Measurements from ENCODE around the gene RBMS1. TPM values are rescaled to one million over a fixed set of nuclear protein-coding genes. Genes with fewer than 3 reads are reported as not detected.

RBMS1 gene
- total RNA-seq, 1 donor from 2014 or later, result 42.2 TPM

DNA sequence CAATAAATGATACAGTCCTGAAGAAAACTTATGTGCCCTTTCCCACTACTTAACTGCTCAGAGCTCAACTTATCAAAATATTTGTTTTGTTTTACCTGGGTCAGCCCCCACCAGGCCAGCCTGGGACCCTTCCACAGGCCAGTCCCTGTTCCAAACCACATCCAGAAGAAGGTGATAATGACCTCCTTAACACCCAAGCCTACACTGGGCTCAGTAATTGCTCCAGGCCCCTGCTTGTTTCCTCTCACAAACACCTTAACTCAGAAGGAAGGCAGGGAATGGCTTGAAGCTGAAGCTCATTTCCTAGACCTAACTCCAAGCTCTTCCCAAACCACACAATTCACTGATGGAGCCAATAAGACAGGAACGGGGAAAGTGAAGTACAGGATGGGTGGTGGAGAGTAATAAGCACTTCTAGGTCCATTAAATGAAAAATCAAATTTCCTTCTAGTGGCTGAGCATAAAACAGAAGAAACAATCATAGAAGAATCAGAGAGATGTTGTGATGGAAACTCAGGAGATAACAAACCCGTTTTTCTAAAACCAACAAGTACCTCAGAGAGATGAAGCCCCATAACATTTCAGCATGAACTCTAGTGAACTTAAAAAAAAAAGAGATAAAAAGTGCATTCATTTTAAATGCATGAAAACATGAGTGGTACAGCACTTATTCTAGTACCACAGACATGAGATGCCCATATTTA is 160.1 kb downstream of the RBMS1 start:
- H3K36me3 Mint-ChIP-seq (ENCODE audit: low read depth), result no peaks in the 10 kb centered on the region
- H3K27me3 Mint-ChIP-seq (ENCODE audit: low read depth), result no peaks in the 10 kb centered on the region
- intact Hi-C loops (cut with micrococcal nuclease), result loop anchor here (5.0 to 10.0 kb wide), 6 partner anchors 41 to 741 kb away; partner anchors contain the start of gene RBMS1
- DNase-seq (ENCODE audit: low spot score), result no peak
- peaks cover 65% of the 10 kb centered on the region for H3K4me1 Mint-ChIP-seq (ENCODE audit: low read depth)
- H3K9me3 Mint-ChIP-seq, result no peaks in the 10 kb centered on the region
- no peak overlapping the region for H3K4me3 Mint-ChIP-seq (ENCODE audit: low read depth)
- H3K27ac Mint-ChIP-seq, result peak overlapping the region; percentile 25

- no peak overlapping the region for H3K4me3 Mint-ChIP-seq (ENCODE audit: low read depth)
- H3K27ac Mint-ChIP-seq, result peak overlapping the region; percentile 41
- no peak for DNase-seq (ENCODE audit: low spot score)
- H3K4me1 Mint-ChIP-seq (ENCODE audit: low read depth), result peaks cover 69% of the 10 kb centered on the region
- no peaks in the 10 kb centered on the region for H3K27me3 Mint-ChIP-seq (ENCODE audit: low read depth)
- intact Hi-C loops (cut with micrococcal nuclease), result loop anchor here (5.0 to 10.0 kb wide), 6 partner anchors 40 to 742 kb away; partner anchors contain the start of gene RBMS1
- H3K9me3 Mint-ChIP-seq, result no peaks in the 10 kb centered on the region
- no peaks in the 10 kb centered on the region for H3K36me3 Mint-ChIP-seq (ENCODE audit: low read depth)
Measured at GRCh38 chr2:160332318-160332717, 161.3 kb downstream of the RBMS1 start.

DNA sequence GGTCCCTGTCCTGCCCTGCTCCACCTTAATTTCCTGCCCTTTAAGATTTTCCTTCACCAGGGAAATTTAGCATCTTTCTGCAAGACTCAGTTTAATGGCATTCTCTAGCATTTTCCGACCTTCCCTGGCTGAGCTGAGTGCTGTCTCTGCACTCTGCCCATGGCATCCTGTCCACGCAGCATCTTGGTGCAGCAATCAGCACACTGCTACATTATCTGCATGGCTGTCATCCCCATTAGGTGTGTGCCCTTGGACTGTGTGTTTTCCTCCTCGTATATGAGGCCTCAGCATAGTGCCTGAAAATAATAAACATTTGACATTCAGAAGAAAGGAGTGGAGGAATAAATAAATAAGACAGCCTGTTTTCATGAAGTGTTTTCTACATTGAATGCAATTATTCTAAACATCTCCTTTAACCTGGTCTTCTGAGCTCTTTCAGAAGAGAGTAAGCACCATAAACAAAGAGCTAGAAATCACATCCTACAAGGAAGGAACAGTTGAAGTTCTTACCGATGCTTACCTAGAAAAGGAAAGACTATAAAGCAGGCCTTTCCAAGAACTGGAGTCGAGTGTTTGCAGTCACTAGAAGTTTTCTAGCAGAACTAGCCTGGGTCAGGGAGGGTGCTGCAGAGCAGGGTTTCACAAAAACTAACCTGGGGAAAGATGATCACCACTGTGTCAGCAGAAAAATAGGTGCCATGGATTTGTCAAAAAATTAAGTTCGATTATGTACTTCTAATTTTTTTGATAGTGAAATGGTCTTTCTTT is 162.2 kb downstream of the RBMS1 start:
- no peak for DNase-seq (ENCODE audit: low spot score)
- peak overlapping the region; percentile 55 for H3K27ac Mint-ChIP-seq
- H3K36me3 Mint-ChIP-seq (ENCODE audit: low read depth), result no peaks in the 10 kb centered on the region
- H3K9me3 Mint-ChIP-seq, result no peaks in the 10 kb centered on the region
- H3K27me3 Mint-ChIP-seq (ENCODE audit: low read depth), result no peaks in the 10 kb centered on the region
- H3K4me3 Mint-ChIP-seq (ENCODE audit: low read depth), result no peak overlapping the region
- H3K4me1 Mint-ChIP-seq (ENCODE audit: low read depth), result peaks cover 70% of the 10 kb centered on the region
- intact Hi-C loops (cut with micrococcal nuclease), result loop anchor here (5.0 to 10.0 kb wide), 6 partner anchors 39 to 743 kb away; partner anchors contain the start of gene RBMS1

DNA sequence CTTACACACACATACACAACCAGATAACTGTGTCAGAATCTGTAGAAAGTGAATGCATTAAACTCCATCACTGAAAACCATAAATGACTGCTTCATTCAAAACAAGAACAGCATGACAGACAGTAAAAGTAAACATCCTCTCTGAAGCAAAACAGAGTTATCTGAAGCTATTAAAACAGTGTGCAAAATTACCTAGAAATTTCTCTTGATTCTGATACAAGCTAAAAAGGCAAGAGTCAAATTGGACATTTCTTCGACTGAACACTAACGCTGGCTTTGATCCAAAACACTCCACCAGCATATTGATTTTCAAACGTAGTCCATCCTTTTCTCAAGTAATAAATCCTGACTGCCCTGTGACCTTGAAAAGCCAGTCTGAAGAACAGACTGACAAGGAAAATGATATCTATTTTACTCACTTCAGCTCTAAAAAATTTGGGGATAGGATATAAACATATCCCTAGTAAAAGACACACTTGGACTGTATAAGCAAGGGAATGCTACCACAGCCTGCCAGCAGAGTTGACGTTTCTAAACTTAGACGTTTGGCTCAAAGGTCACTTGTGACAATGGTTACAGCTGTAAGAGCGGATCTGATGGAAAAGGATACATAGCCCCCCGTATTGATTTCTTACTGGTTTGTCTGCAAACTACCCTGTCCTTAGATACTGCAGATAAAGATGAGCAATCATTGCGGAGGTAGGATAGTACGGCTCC is 164.6 kb downstream of the RBMS1 start:
- Mint-ChIP-seq H3K36me3 (ENCODE audit: low read depth) (no peaks in the 10 kb centered on the region), H3K27me3 (ENCODE audit: low read depth) (no peaks in the 10 kb centered on the region), H3K4me1 (ENCODE audit: low read depth) (peaks cover 64% of the 10 kb centered on the region), H3K27ac (no peak overlapping the region), H3K4me3 (ENCODE audit: low read depth) (no peak overlapping the region), H3K9me3 (no peaks in the 10 kb centered on the region)
- intact Hi-C loops (cut with micrococcal nuclease), result loop anchor here (10.0 kb wide), 1 partner anchor 336 kb away; no protein-coding TSS in a partner anchor
- no peak for DNase-seq (ENCODE audit: low spot score)

DNA sequence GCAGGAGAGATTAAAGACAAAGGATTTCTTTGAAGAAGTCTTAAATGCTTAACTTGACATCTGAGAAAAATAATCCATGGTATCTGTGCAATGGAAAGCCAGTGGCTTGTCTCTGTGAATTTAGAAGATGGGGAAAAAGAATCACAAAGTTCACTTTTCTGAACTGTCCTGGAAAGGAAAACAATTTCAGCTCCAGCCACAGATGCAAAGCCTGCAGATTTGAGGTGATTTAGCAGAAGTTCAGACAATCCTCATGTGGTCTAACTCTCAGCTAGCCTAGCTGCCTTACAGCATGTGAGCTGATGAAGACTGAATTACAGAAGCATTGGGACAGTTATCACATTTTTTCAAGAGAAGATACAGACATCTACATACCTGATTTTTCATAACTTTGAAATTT is 166.8 kb downstream of the RBMS1 start:
- Mint-ChIP-seq H3K27ac (no peak overlapping the region), H3K9me3 (no peaks in the 10 kb centered on the region)

GRCh38 chr2:160325418-160325817 is 168.2 kb downstream of the RBMS1 start:
- intact Hi-C loops (cut with micrococcal nuclease), result loop anchor here (10.0 kb wide), 1 partner anchor 339 kb away; no protein-coding TSS in a partner anchor
- no peak overlapping the region for H3K27ac Mint-ChIP-seq

More for the DNA sequence above, 166.8 kb downstream of the RBMS1 start:
- Mint-ChIP-seq H3K4me1 (ENCODE audit: low read depth) (peaks cover 59% of the 10 kb centered on the region), H3K27me3 (ENCODE audit: low read depth) (peaks cover 1% of the 10 kb centered on the region), H3K36me3 (ENCODE audit: low read depth) (peaks cover under 1% of the 10 kb centered on the region), H3K4me3 (ENCODE audit: low read depth) (no peak overlapping the region)
- intact Hi-C loops (cut with micrococcal nuclease), result loop anchor here (10.0 kb wide), 1 partner anchor 338 kb away; no protein-coding TSS in a partner anchor
- DNase-seq (ENCODE audit: low spot score), result no peak

DNA sequence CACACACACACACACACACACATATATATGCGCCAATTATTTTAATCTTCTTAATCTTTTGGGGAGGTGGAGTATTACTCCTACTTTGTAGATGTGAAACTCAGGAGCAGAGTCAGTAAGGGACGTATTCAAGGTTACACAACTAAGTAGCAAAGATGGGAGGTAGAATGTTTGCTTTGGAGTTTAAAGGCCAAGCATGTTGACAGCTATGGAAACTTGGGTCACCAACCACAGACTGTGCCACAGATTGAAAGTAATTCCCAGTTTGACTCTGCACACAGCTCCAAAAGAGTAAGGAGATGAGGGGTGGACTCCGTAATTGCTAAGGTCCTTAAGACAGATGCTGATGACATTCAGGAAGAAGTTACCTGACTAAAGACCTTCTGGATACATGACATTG is 168.7 kb downstream of the RBMS1 start:
- H3K27ac Mint-ChIP-seq, result no peak overlapping the region
- peaks cover 5% of the 10 kb centered on the region for H3K27me3 Mint-ChIP-seq (ENCODE audit: low read depth)
- peaks cover 50% of the 10 kb centered on the region for H3K4me1 Mint-ChIP-seq (ENCODE audit: low read depth)
- no peak overlapping the region for H3K4me3 Mint-ChIP-seq (ENCODE audit: low read depth)
- H3K9me3 Mint-ChIP-seq, result no peaks in the 10 kb centered on the region
- intact Hi-C loops (cut with micrococcal nuclease), result loop anchor here (5.0 to 10.0 kb wide), 2 partner anchors 340 to 667 kb away; no protein-coding TSS in a partner anchor
- peaks cover 4% of the 10 kb centered on the region for H3K36me3 Mint-ChIP-seq (ENCODE audit: low read depth)
- no peak for DNase-seq (ENCODE audit: low spot score)

More at GRCh38 chr2:160325418-160325817, 168.2 kb downstream of the RBMS1 start:
- peaks cover 5% of the 10 kb centered on the region for H3K27me3 Mint-ChIP-seq (ENCODE audit: low read depth)
- H3K4me1 Mint-ChIP-seq (ENCODE audit: low read depth), result peaks cover 54% of the 10 kb centered on the region
- H3K9me3 Mint-ChIP-seq, result no peaks in the 10 kb centered on the region
- DNase-seq (ENCODE audit: low spot score), result no peak
- H3K4me3 Mint-ChIP-seq (ENCODE audit: low read depth), result no peak overlapping the region
- peaks cover 4% of the 10 kb centered on the region for H3K36me3 Mint-ChIP-seq (ENCODE audit: low read depth)

DNA sequence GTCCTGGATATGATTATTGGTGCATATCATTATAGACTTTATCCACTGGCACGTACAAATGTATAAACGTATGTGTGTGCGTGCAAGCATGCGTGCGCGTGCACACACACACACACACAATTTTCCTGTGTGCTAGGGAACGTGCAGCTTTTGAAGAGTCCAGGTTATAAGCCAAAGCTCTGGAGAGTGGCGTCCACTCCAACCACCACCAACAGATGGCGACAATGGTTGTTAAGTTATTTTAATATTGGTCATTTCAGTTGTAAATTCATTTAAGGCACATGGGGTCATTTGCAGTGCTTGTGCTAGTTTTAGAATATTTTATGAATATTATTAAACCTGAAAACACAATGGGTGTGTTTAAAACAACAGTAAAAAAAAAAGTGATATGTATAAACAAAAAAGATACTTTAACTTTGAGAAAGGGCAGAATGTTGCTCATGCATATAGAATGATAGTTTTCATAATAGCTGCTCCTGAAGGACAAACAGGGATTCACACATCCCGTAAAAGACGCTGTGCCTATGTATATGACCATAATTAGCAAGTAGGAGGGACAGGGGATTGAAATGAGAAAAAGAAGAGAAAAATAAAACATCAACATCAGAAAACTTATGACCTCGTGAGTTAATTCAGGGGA is 169.3 kb downstream of the RBMS1 start:
- DNase-seq (ENCODE audit: low spot score), result no peak
- Mint-ChIP-seq H3K4me1 (ENCODE audit: low read depth) (peaks cover 45% of the 10 kb centered on the region), H3K4me3 (ENCODE audit: low read depth) (no peak overlapping the region), H3K27me3 (ENCODE audit: low read depth) (peaks cover 5% of the 10 kb centered on the region), H3K9me3 (no peaks in the 10 kb centered on the region), H3K27ac (no peak overlapping the region), H3K36me3 (ENCODE audit: low read depth) (peaks cover 4% of the 10 kb centered on the region)
- intact Hi-C loops (cut with micrococcal nuclease), result loop anchor here (5.0 to 10.0 kb wide), 2 partner anchors 341 to 668 kb away; no protein-coding TSS in a partner anchor

DNA sequence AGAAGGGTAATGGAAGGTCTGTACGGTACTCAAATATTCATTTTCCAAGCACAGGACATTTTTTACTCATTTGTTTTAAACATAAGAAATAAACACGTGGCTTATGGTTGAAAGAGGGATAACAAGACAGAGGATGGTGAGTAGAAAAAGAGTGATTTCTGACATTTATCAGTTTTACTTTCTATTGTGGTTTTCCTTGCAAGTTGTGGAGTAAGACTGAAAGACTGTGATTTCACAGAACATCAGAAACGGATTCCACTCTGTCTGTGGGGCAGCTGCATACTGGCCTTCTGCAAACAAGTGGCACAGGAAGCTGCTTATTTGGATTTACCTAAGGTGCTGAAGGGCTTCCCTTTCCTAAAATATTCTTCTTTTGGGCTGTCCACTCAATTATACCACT is 171.3 kb downstream of the RBMS1 start:
- no peak overlapping the region for H3K27ac Mint-ChIP-seq
- no peaks in the 10 kb centered on the region for H3K9me3 Mint-ChIP-seq
- H3K4me3 Mint-ChIP-seq (ENCODE audit: low read depth), result no peak overlapping the region
- H3K36me3 Mint-ChIP-seq (ENCODE audit: low read depth), result peaks cover 10% of the 10 kb centered on the region
- DNase-seq (ENCODE audit: low spot score), result no peak
- H3K27me3 Mint-ChIP-seq (ENCODE audit: low read depth), result peaks cover 5% of the 10 kb centered on the region
- intact Hi-C loops (cut with micrococcal nuclease), result loop anchor here (5.0 to 10.0 kb wide), 2 partner anchors 342 to 670 kb away; no protein-coding TSS in a partner anchor
- peaks cover 31% of the 10 kb centered on the region for H3K4me1 Mint-ChIP-seq (ENCODE audit: low read depth)

- H3K27me3 Mint-ChIP-seq (ENCODE audit: low read depth), result peaks cover 5% of the 10 kb centered on the region
- H3K4me1 Mint-ChIP-seq (ENCODE audit: low read depth), result peaks cover 32% of the 10 kb centered on the region
- H3K4me3 Mint-ChIP-seq (ENCODE audit: low read depth), result no peak overlapping the region
- peaks cover 17% of the 10 kb centered on the region for H3K36me3 Mint-ChIP-seq (ENCODE audit: low read depth)
- no peaks in the 10 kb centered on the region for H3K9me3 Mint-ChIP-seq
- no peak overlapping the region for H3K27ac Mint-ChIP-seq
- intact Hi-C loops (cut with micrococcal nuclease), result loop anchor here (5.0 to 10.0 kb wide), 2 partner anchors 344 to 671 kb away; no protein-coding TSS in a partner anchor
- DNase-seq (ENCODE audit: low spot score), result no peak
Measured at GRCh38 chr2:160321006-160321405, 172.6 kb downstream of the RBMS1 start.

DNA sequence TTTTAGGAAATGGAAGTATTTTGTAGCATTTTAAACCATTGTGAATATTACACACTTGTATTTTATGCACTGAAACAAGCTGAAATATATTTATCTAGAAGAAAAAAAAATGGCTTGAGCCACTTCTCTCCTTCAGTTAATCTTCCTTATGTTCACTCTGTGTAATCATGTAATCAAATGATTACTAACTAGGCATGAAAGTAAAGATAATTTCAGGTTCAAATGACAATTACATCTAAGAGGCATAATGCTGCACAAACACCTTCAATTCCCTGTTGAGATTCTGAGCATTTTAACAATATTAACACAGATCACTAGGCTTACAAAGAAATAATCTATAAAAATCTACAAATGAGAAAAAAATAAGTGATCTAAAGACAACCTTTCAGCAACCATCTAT is 173.9 kb downstream of the RBMS1 start:
- Mint-ChIP-seq H3K36me3 (ENCODE audit: low read depth) (peaks cover 17% of the 10 kb centered on the region), H3K9me3 (no peaks in the 10 kb centered on the region), H3K4me3 (ENCODE audit: low read depth) (no peak overlapping the region), H3K27ac (no peak overlapping the region), H3K4me1 (ENCODE audit: low read depth) (peaks cover 22% of the 10 kb centered on the region), H3K27me3 (ENCODE audit: low read depth) (peaks cover 5% of the 10 kb centered on the region)
- intact Hi-C loops (cut with micrococcal nuclease), result loop anchor here (5.0 to 10.0 kb wide), 2 partner anchors 345 to 673 kb away; no protein-coding TSS in a partner anchor
- no peak for DNase-seq (ENCODE audit: low spot score)

DNA sequence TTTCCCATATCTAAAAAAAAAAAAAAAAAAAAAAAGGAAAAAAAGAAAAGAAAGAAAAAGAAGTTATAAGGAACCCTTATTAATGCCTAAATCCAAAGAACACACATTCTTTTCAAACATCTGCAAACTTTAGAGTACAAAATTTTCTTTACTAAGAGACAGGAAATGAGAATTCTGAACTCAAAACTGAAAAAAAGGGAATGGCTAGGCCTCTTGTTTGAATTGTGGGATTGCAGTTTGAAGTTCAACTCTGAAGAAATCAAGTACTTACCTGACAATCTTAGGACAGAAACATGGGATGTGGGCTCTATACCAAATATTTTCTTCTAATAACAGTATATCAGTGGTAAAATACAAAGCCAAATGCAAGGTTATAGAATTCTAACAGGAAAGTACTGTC is 175.4 kb downstream of the RBMS1 start:
- H3K27me3 Mint-ChIP-seq (ENCODE audit: low read depth), result peaks cover 5% of the 10 kb centered on the region
- H3K9me3 Mint-ChIP-seq, result no peaks in the 10 kb centered on the region
- peaks cover 15% of the 10 kb centered on the region for H3K4me1 Mint-ChIP-seq (ENCODE audit: low read depth)
- peaks cover 17% of the 10 kb centered on the region for H3K36me3 Mint-ChIP-seq (ENCODE audit: low read depth)
- H3K4me3 Mint-ChIP-seq (ENCODE audit: low read depth), result no peak overlapping the region
- intact Hi-C loops (cut with micrococcal nuclease), result no loop called here
- H3K27ac Mint-ChIP-seq, result no peak overlapping the region
- DNase-seq (ENCODE audit: low spot score), result no peak
